Sigmoid colon (tissue), 4 donors: Measurements from ENCODE around the gene TKT.

Source experiments
- CTCF ChIP-seq, 4 experiments: fragments of 450-650 bp in 3 of 4; fragments of 200-600 bp in 1 of 4; IDR thresholded peaks; one replicate each; pipeline ENCODE4 v1.5.1; 2016 to 2019; ENCODE audit warnings: antibody characterized with exemption in 4 of 4, mild to moderate bottlenecking in 3 of 4, moderate library complexity in 2 of 4
- POLR2A ChIP-seq, 2 donors: fragments of 450-650 bp; IDR thresholded peaks; one replicate each; pipeline ENCODE4 v1.6.1; 2016; ENCODE audit warnings: antibody characterized with exemption in 2 of 2, mild to moderate bottlenecking in 2 of 2, moderate library complexity in 2 of 2
- POLR2AphosphoS5 ChIP-seq, 4 donors: sonication (generic); formaldehyde crosslinking; IDR thresholded peaks; one replicate each; pipeline ENCODE4 v1.6.1; 2017; ENCODE audit warnings: antibody characterized with exemption in 4 of 4

DNA sequence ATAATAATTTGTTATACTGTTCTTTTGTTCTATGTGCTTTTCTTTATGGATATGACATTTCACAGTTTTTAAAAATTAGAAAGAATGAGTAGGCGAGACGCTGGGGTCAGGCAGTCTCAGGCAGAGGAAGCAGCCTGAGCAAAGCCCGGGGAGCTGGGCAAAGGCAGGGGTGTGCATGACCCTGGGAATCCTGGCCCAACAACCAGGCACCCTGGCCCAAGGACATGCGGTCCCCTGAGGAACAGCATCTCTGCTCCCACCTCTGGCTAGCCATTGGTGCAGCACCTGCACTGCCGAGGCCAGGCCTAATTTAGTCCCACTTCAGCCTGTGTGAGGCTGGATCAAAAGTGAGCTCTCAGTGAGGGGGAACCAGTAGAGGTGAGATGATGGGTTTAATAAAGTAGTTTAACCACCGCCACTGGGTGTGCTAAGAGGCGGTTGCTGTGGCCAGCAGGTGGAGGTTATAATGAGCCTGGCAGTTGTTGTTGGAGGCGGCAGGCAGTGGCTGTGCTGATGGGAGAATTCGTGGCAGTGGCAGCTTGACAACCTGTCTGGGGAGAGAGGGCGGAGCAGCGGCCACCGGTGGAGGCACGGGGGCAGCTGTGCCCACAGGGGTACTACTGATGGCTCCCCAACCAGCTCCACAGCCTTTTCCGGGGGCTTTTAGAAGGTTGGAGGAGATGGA lies 53.3 kb downstream of the TKT start:
- TF ChIP-seq CTCF (IDR thresholded peaks at IDR 0.05): no peak
- TF ChIP-seq POLR2A (IDR thresholded peaks at IDR 0.05): no peak
- TF ChIP-seq POLR2AphosphoS5 (IDR thresholded peaks at IDR 0.05): no peak
